ENCODE results near the gene RBM39. TPM values are rescaled to one million over a fixed set of nuclear protein-coding genes. Genes with fewer than 3 reads are reported as not detected.
A peak's percentile ranks its signal among the peaks of the same experiment; 100 is the strongest.

The RBM39 gene
- polyA plus RNA-seq, 3 donors, result 89.5 to 209 (median 98.0) TPM

DNA sequence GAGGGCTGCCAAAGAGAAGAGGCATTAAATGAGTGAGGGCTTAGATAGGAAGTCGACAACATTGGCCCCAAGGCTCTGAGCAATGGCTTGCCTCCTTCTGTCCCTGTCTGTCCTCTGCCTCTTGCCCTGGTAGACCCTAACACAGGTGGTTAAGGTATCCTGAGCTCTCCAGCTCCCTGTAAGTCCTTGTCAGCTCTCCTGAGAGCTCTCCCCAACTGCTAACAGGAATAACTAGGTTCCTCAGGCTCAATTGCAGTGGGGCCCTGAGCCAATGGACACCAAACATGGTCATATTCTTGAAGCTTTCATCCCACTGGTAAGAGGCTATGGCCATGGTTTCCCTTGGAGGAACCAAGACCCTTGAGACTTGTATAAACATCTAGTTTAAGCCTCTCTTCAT lies 72.4 kb downstream of the RBM39 start:
- DNase-seq, result no peak
- no CpG with 5 or more reads among the region's 1 CpG for WGBS (ENCODE audit: insufficient coverage)
- no peak overlapping the region for H2AFZ ChIP-seq (ENCODE audit: insufficient read depth, low read depth, low read length, poor library complexity, severe bottlenecking)
- intact Hi-C loops (cut with micrococcal nuclease), result loop anchor here in 1 of 2 donors (10.0 kb wide), 1 partner anchor 55 kb away; the partner anchor contains the start of gene SPAG4
- no peak overlapping the region for H3K9ac ChIP-seq (ENCODE audit: insufficient read depth, low read length, poor library complexity, severe bottlenecking)
- Mint-ChIP-seq H3K4me1 (no peaks in the 10 kb centered on the region), H3K27me3 (ENCODE audit: low read depth in 3 of 3) (no peaks in the 10 kb centered on the region), H3K36me3 (peaks cover 54 to 68% of the 10 kb centered on the region in 2 donors), H3K9me3 (peaks cover 0 to 3% (median 0%) of the 10 kb centered on the region in 7 donors), H3K4me3 (no peak overlapping the region), H3K27ac (peak overlapping the region in 1 of 7 donors; percentile 62)
- peaks cover 54 to 65% of the 10 kb centered on the region in 2 donors for H3K36me3 ChIP-seq (replicated peaks in 1 of 2; ENCODE audit: control insufficient read depth in 1 of 2, insufficient read depth in 2 of 2, low read length in 2 of 2)
- H3K79me2 ChIP-seq (ENCODE audit: insufficient read depth, low read length), result peaks cover 4% of the 10 kb centered on the region
- no peaks in the 10 kb centered on the region for H4K20me1 ChIP-seq (ENCODE audit: insufficient read depth, low read length)
- no peaks in the 10 kb centered on the region for H3K27me3 ChIP-seq (ENCODE audit: control insufficient read depth in 2 of 2, insufficient read depth in 2 of 2, low read length in 2 of 2)
- H3K4me3 ChIP-seq (replicated peaks in 1 of 3; ENCODE audit: low read depth in 2 of 3, low read length in 3 of 3), result no peak overlapping the region
- peaks cover 0 to 2% of the 10 kb centered on the region in 2 donors for H3K4me1 ChIP-seq (ENCODE audit: control insufficient read depth in 1 of 2, insufficient read depth in 2 of 2, low read length in 2 of 2)
- H3K27ac ChIP-seq (ENCODE audit: low read depth in 1 of 2, low read length in 2 of 2), result no peak overlapping the region
- TF ChIP-seq, protein P1, sequence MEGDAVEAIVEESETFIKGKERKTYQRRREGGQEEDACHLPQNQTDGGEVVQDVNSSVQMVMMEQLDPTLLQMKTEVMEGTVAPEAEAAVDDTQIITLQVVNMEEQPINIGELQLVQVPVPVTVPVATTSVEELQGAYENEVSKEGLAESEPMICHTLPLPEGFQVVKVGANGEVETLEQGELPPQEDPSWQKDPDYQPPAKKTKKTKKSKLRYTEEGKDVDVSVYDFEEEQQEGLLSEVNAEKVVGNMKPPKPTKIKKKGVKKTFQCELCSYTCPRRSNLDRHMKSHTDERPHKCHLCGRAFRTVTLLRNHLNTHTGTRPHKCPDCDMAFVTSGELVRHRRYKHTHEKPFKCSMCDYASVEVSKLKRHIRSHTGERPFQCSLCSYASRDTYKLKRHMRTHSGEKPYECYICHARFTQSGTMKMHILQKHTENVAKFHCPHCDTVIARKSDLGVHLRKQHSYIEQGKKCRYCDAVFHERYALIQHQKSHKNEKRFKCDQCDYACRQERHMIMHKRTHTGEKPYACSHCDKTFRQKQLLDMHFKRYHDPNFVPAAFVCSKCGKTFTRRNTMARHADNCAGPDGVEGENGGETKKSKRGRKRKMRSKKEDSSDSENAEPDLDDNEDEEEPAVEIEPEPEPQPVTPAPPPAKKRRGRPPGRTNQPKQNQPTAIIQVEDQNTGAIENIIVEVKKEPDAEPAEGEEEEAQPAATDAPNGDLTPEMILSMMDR (IDR thresholded peaks at IDR 0.05), result no peak
- H3K4me2 ChIP-seq (replicated peaks; ENCODE audit: extremely low read depth, low read length, poor library complexity, severe bottlenecking), result no peak overlapping the region
- H3K9me3 ChIP-seq (replicated peaks in 1 of 2; ENCODE audit: control insufficient read depth in 1 of 2, insufficient read depth in 1 of 2, low read length in 2 of 2), result no peaks in the 10 kb centered on the region

DNA sequence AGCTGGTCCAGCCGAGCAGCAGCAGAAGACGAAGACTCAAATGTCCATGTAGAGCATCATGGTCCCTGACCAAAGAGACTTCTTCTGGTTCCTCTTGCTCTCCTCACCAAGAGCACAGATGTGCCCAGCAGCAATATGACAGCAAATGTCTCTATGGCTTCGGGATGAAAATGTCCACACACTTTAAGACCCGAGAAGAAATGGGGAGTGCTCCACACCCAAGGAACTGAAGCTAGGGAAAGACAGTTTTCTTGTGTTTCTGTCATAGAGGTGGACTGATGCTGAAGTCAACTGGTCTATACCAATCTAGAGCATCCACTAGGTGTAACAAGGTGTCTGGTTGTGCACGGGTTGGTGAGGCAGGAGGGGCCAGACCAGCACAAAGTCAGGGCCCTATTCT lies 72.8 kb downstream of the RBM39 start:
- peaks cover 2 to 3% of the 10 kb centered on the region in 2 donors for H3K4me1 ChIP-seq (ENCODE audit: control insufficient read depth in 1 of 2, insufficient read depth in 2 of 2, low read length in 2 of 2)
- Mint-ChIP-seq H3K9me3 (peaks cover 0 to 3% (median 0%) of the 10 kb centered on the region in 7 donors), H3K4me1 (no peaks in the 10 kb centered on the region), H3K27ac (peak overlapping the region in 1 of 7 donors; percentile 33), H3K36me3 (peaks cover 51 to 65% of the 10 kb centered on the region in 2 donors), H3K27me3 (ENCODE audit: low read depth in 3 of 3) (no peaks in the 10 kb centered on the region), H3K4me3 (no peak overlapping the region)
- DNase-seq, result no peak
- no peak overlapping the region for H3K9ac ChIP-seq (ENCODE audit: insufficient read depth, low read length, poor library complexity, severe bottlenecking)
- no peak overlapping the region for H3K4me2 ChIP-seq (replicated peaks; ENCODE audit: extremely low read depth, low read length, poor library complexity, severe bottlenecking)
- H3K9me3 ChIP-seq (replicated peaks in 1 of 2; ENCODE audit: control insufficient read depth in 1 of 2, insufficient read depth in 1 of 2, low read length in 2 of 2), result no peaks in the 10 kb centered on the region
- no peak overlapping the region for H3K4me3 ChIP-seq (replicated peaks in 1 of 3; ENCODE audit: low read depth in 2 of 3, low read length in 3 of 3)
- peaks cover 9% of the 10 kb centered on the region for H3K79me2 ChIP-seq (ENCODE audit: insufficient read depth, low read length)
- WGBS (ENCODE audit: insufficient coverage), result 100% methylated on average over 3 of the region's 5 CpGs
- intact Hi-C loops (cut with micrococcal nuclease), result loop anchor here in 1 of 2 donors (10.0 kb wide), 1 partner anchor 54 kb away; the partner anchor contains the start of gene SPAG4
- H3K27ac ChIP-seq (ENCODE audit: low read depth in 1 of 2, low read length in 2 of 2), result no peak overlapping the region
- TF ChIP-seq, protein P1 (IDR thresholded peaks at IDR 0.05), result no peak
- H3K27me3 ChIP-seq (ENCODE audit: control insufficient read depth in 2 of 2, insufficient read depth in 2 of 2, low read length in 2 of 2), result no peaks in the 10 kb centered on the region
- H2AFZ ChIP-seq (ENCODE audit: insufficient read depth, low read depth, low read length, poor library complexity, severe bottlenecking), result no peak overlapping the region
- peaks cover 49 to 60% of the 10 kb centered on the region in 2 donors for H3K36me3 ChIP-seq (replicated peaks in 1 of 2; ENCODE audit: control insufficient read depth in 1 of 2, insufficient read depth in 2 of 2, low read length in 2 of 2)
- H4K20me1 ChIP-seq (ENCODE audit: insufficient read depth, low read length), result no peaks in the 10 kb centered on the region

All from CD14-positive monocyte (primary cell).